OCI-LY1 (cell line): ENCODE measurements around the gene HNRNPL.

Experiments used
- H2AFZ ChIP-seq: fragments of 200-600 bp; sonication (generic), shearing (Covaris generic); 2 replicates; pipeline ENCODE4 v1.6.0; 2014; ENCODE audit warnings: antibody characterized with exemption, mild to moderate bottlenecking, low read length
- H3F3A ChIP-seq: fragments of 200-600 bp; sonication (generic), shearing (Covaris generic); 2 replicates; pipeline ENCODE4 v1.6.0; 2014; ENCODE audit warnings: mild to moderate bottlenecking, antibody characterized with exemption, low read length, moderate library complexity; ENCODE audit not compliant: insufficient read depth
- H3K27ac ChIP-seq: fragments of 200-600 bp; sonication (generic); 2 replicates; pipeline ENCODE4 v1.5.1; 2014; ENCODE audit warnings: low read length, mixed run types, mild to moderate bottlenecking, low read depth; ENCODE audit not compliant: poor library complexity, severe bottlenecking
- H3K27me3 ChIP-seq: fragments of 200-600 bp; sonication (generic); 2 replicates; pipeline ENCODE4 v1.6.0; 2014; ENCODE audit warnings: antibody characterized with exemption, mild to moderate bottlenecking, low read length, moderate library complexity; ENCODE audit not compliant: insufficient read depth
- H3K36me3 ChIP-seq: fragments of 200-600 bp; sonication (generic); 2 replicates; pipeline ENCODE4 v1.6.1; 2014; ENCODE audit warnings: mild to moderate bottlenecking, antibody characterized with exemption, low read length, moderate library complexity, mixed read lengths; ENCODE audit not compliant: insufficient read depth
- H3K4me1 ChIP-seq: fragments of 200-600 bp; sonication (generic); 2 replicates; pipeline ENCODE4 v1.5.1; 2014; ENCODE audit warnings: mild to moderate bottlenecking, low read length, moderate library complexity; ENCODE audit not compliant: insufficient read depth, severe bottlenecking
- H3K4me2 ChIP-seq: fragments of 200-600 bp; sonication (generic), shearing (Covaris generic); 2 replicates; pipeline ENCODE4 v1.6.1; 2014; ENCODE audit warnings: low read length
- H3K4me3 ChIP-seq: fragments of 200-600 bp; sonication (generic); 2 replicates; pipeline ENCODE4 v1.5.1; 2014; ENCODE audit warnings: low read length, low read depth, mild to moderate bottlenecking, mixed read lengths; ENCODE audit not compliant: poor library complexity, severe bottlenecking
- H3K79me2 ChIP-seq: fragments of 200-600 bp; shearing (Covaris generic); 2 replicates; pipeline ENCODE4 v1.6.1; 2016; ENCODE audit warnings: mixed run types, low read length, mixed read lengths; ENCODE audit not compliant: insufficient read depth
- H3K9ac ChIP-seq: fragments of 200-600 bp; sonication (generic), shearing (Covaris generic); 2 replicates; pipeline ENCODE4 v1.6.1; 2014; ENCODE audit warnings: mild to moderate bottlenecking, low read length, mixed read lengths
- H3K9me2 ChIP-seq: fragments of 200-600 bp; sonication (generic), shearing (Covaris generic); 2 replicates; pipeline ENCODE4 v1.6.1; 2014; ENCODE audit warnings: low read depth, mild to moderate bottlenecking, low read length, mixed read lengths
- H3K9me3 ChIP-seq: fragments of 200-600 bp; shearing (Covaris generic); 2 replicates; pipeline ENCODE4 v1.6.1; 2014; ENCODE audit warnings: low read length, mixed read lengths
- H4K20me1 ChIP-seq: fragments of 200-600 bp; sonication (generic), shearing (Covaris generic); 2 replicates; pipeline ENCODE4 v1.6.0; 2016; ENCODE audit warnings: mild to moderate bottlenecking, low read length; ENCODE audit not compliant: insufficient read depth
- EZH2 ChIP-seq: fragments of 200-600 bp; sonication (generic), shearing (Covaris generic); IDR thresholded peaks from 2 replicates; pipeline ENCODE4 v1.8.0; 2017; ENCODE audit warnings: borderline replicate concordance, mixed run types, mild to moderate bottlenecking, antibody characterized with exemption, low read length, moderate library complexity, mixed read lengths
- TF ChIP-seq, protein P1 (sequence below): fragments of 200-600 bp; sonication (generic), shearing (Covaris generic); IDR thresholded peaks from 2 replicates; pipeline ENCODE4 v1.5.1; 2017; ENCODE audit warnings: mild to moderate bottlenecking, antibody characterized with exemption, low read length, moderate library complexity, mixed read lengths

The HNRNPL gene

DNA sequence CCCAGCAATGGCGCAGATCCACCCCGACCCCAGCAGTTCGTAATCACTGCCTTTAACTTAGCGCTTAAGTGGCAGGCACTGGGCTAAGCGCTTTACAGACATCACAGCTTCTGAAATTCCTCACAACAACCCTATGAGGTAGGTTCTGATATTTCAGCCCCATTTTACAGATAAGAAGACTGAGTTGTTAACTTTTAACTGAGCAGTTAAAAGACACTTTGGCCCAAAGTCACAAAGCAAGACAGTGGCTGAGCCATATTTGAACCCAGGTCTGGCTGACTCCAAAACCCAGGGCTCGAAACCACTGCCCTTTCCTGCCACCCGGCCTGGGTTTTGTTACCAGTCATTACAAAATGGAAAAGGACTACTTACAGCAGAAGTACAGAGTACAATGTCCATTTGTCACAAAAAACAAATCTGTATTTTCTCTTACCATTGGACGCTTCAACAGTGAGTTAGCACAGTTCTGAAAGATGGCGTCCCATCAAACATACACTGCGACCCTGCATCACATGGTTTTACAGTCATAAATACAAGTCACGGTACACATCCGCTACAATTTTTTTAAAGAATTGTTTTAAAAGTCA, 8.5 kb downstream of the HNRNPL start:
- Histone ChIP-seq H4K20me1 (peaks cover 3% of the 10 kb centered on the region; the same call in 1 of the 2 replicates), H3F3A (peaks cover 11% of the 10 kb centered on the region; the same call in 1 of the 2 replicates)

DNA sequence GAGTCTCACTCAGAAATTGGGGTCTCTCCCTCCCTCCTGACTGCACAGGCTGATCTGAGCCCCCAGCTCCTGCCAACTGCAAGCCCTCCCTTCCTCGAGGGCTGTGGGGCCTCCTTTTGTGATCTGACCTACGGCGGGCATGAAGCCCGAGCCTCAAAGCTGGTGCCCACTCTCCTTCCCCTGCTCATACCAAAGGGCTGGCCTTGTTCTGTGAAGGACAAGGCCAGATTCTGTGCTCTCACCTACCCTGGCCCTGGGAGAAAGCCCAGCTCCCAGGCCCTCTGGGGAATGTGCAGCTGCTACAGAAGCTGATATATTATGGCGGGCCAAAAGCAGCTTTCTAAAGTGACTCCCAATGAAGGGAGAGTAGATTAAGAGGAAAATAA, 9.2 kb downstream of the HNRNPL start:
- Histone ChIP-seq H4K20me1 (peaks cover 3% of the 10 kb centered on the region; the same call in 1 of the 2 replicates), H3F3A (peaks cover 17% of the 10 kb centered on the region), H3K4me3 (no peak overlapping the region), H3K4me1 (peaks cover 7% of the 10 kb centered on the region), H3K4me2 (no peak overlapping the region), H2AFZ (no peak overlapping the region), H3K36me3 (peaks cover 100% of the 10 kb centered on the region), H3K9me2 (no peaks in the 10 kb centered on the region), H3K9ac (no peak overlapping the region), H3K79me2 (no peaks in the 10 kb centered on the region), H3K27me3 (no peaks in the 10 kb centered on the region), H3K27ac (no peak overlapping the region), H3K9me3 (no peaks in the 10 kb centered on the region)
- TF ChIP-seq, protein P1, sequence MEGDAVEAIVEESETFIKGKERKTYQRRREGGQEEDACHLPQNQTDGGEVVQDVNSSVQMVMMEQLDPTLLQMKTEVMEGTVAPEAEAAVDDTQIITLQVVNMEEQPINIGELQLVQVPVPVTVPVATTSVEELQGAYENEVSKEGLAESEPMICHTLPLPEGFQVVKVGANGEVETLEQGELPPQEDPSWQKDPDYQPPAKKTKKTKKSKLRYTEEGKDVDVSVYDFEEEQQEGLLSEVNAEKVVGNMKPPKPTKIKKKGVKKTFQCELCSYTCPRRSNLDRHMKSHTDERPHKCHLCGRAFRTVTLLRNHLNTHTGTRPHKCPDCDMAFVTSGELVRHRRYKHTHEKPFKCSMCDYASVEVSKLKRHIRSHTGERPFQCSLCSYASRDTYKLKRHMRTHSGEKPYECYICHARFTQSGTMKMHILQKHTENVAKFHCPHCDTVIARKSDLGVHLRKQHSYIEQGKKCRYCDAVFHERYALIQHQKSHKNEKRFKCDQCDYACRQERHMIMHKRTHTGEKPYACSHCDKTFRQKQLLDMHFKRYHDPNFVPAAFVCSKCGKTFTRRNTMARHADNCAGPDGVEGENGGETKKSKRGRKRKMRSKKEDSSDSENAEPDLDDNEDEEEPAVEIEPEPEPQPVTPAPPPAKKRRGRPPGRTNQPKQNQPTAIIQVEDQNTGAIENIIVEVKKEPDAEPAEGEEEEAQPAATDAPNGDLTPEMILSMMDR = no peak
- TF ChIP-seq EZH2 = no peak

More for the DNA sequence above, 8.5 kb downstream of the HNRNPL start:
- H2AFZ ChIP-seq = no peak overlapping the region
- H3K36me3 ChIP-seq = peaks cover 100% of the 10 kb centered on the region
- no peaks in the 10 kb centered on the region for H3K79me2 ChIP-seq
- H3K9ac ChIP-seq = no peak overlapping the region
- no peak overlapping the region for H3K4me2 ChIP-seq
- TF ChIP-seq, protein P1 = no peak
- TF ChIP-seq EZH2 = no peak
- no peaks in the 10 kb centered on the region for H3K27me3 ChIP-seq
- no peak overlapping the region for H3K4me3 ChIP-seq
- no peaks in the 10 kb centered on the region for H3K9me2 ChIP-seq
- no peaks in the 10 kb centered on the region for H3K9me3 ChIP-seq
- no peak overlapping the region for H3K27ac ChIP-seq
- H3K4me1 ChIP-seq = peaks cover 7% of the 10 kb centered on the region

DNA sequence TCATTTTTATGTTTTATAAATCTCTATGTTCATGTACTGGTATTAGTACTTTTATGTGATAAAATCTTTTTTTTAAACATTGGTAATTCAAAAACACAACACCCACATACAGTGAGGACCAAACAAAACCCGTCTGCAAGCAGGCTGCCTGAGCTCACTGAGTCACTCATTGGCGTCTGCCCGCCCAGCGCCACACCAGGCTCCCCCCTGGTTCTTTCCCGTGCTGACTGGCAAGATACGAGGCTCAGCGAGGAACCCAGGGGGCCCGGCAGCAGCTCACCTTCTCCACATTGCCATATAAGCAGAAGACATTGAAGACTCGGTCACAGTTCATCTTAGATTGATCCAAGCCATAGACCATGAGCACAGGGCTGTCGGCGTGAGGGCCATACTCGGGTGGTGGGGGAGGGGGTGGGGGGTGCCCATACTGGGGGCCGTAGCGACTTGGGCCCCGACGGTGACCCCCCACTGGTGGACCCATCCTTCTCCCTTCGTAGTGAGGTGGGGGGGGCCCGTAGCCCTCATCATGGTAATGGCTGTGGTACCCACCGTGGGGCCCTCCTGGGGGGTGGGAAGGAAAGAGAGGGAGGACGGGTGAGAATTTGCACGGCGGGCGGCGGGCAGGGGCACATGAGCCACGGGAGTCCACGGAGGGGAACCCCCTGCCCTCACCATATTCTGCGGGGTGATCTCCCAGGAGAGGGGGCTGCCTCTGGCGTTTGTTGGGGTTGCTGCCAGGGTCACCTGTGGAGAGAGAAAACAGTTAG, 9.8 kb downstream of the HNRNPL start:
- Histone ChIP-seq H3K79me2 (no peaks in the 10 kb centered on the region), H3K27ac (no peak overlapping the region), H3K4me2 (no peak overlapping the region), H3K4me3 (no peak overlapping the region), H2AFZ (no peak overlapping the region), H3K36me3 (peaks cover 99% of the 10 kb centered on the region), H3K4me1 (peaks cover 7% of the 10 kb centered on the region), H3F3A (peaks cover 17% of the 10 kb centered on the region), H3K9me2 (no peaks in the 10 kb centered on the region), H3K27me3 (no peaks in the 10 kb centered on the region), H3K9ac (no peak overlapping the region), H3K9me3 (no peaks in the 10 kb centered on the region), H4K20me1 (peaks cover 3% of the 10 kb centered on the region; the same call in 1 of the 2 replicates)
- TF ChIP-seq EZH2 = no peak
- TF ChIP-seq, protein P1 = no peak
